Fibroblast of the aortic adventitia (primary cell): ENCODE data around the gene BCL7C. TPM values are rescaled to one million over a fixed set of nuclear protein-coding genes. Genes with fewer than 3 reads are reported as not detected.

Experiments
- DNase-seq: peaks from one replicate; pipeline ENCODE4 v3.0.0-alpha.2; 2010; ENCODE audit warnings: low read depth
- H3K4me3 ChIP-seq: 2 replicates; pipeline ENCODE4 v1.5.1; 2011; ENCODE audit warnings: low read depth, mild to moderate bottlenecking, control low read depth, low read length, moderate library complexity
- CTCF ChIP-seq: IDR thresholded peaks from 2 replicates; pipeline ENCODE4 v1.5.1; 2011; ENCODE audit warnings: mild to moderate bottlenecking, low read length, control low read depth, inconsistent platforms; ENCODE audit not compliant: insufficient read depth
- total RNA-seq: library from RNA; depleted of rRNA; stranded (reverse); fragments of >200 nt; gene quantifications from 2 replicates; pipeline ENCODE4 v1.2.3, GENCODE V29; 2012; ENCODE audit warnings: low replicate concordance

Gene BCL7C
- total RNA-seq, 1 donor, result 45.5 TPM

GRCh38 chr16:30901201-30902028 is 7.5 kb upstream of the BCL7C start:
- TF ChIP-seq CTCF, result no peak
- DNase-seq, result no peak
- H3K4me3 ChIP-seq, result peak overlapping the region; percentile 53

GRCh38 chr16:30900588-30900987 is 6.7 kb upstream of the BCL7C start:
- TF ChIP-seq CTCF, result no peak
- no peak overlapping the region for H3K4me3 ChIP-seq
- DNase-seq, result no peak

GRCh38 chr16:30899794-30900193 is 5.9 kb upstream of the BCL7C start:
- H3K4me3 ChIP-seq, result no peak overlapping the region
- TF ChIP-seq CTCF, result no peak
- DNase-seq, result no peak

GRCh38 chr16:30896889-30897733 is 3.2 kb upstream of the BCL7C start:
- peak; percentile 83 for DNase-seq
- TF ChIP-seq CTCF, result no peak
- H3K4me3 ChIP-seq, result peak overlapping the region; percentile 72

- H3K4me3 ChIP-seq, result peak within 1 kb of the TSS; percentile 72
- DNase-seq, result peak; percentile 85
- no peak for TF ChIP-seq CTCF
Measured at GRCh38 chr16:30896261-30896888, 2.5 kb upstream of the BCL7C start, which contains the start of gene CTF1. Gene CTF1 (plus strand): TSS chr16:30896614. CDS start chr16:30896644, 30 bp downstream.

GRCh38 chr16:30895627-30896260 is 1.9 kb upstream of the BCL7C start:
- no peak for TF ChIP-seq CTCF
- DNase-seq, result peak; percentile 13
- peak overlapping the region; percentile 72 for H3K4me3 ChIP-seq
